GM19324 (cell line): ENCODE measurements around the gene TBC1D16.
"Not testable (repeated sequence)": the region's sequence is repeated elsewhere in the genome, so short reads cannot be mapped to it uniquely, and the experiment has no call there.

Experiments used
- ATAC-seq: cut with Tn5 transposase; IDR thresholded peaks from one replicate; pipeline ENCODE4 v1.9.1; 2021; ENCODE audit warnings: mild to moderate bottlenecking, moderate library complexity; ENCODE audit not compliant: unreplicated experiment, low FRiP score

The TBC1D16 gene

GRCh38 chr17:80053102-80053501 is 17.4 kb upstream of the TBC1D16 start:
- no peak for ATAC-seq

DNA sequence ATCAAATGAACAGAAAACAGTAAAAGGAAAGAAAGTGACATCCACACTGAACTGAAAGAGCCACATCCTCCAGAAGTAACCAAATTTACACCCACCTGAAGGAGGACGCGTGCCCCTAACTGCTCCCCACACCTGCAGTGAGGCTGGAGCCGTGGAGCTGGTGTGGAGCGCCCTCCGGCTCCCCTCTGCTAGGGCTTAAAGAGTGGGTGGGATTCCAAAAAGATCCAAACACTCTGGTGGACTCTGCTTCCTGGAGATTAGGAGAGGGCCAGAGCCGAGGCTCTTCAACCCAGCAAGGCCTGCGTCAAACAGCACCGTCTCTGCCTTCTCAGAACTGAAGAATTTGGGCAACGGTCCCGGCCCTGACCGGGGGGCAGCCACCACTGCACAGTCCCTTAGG is 16.0 kb upstream of the TBC1D16 start:
- ATAC-seq, result no peak

DNA sequence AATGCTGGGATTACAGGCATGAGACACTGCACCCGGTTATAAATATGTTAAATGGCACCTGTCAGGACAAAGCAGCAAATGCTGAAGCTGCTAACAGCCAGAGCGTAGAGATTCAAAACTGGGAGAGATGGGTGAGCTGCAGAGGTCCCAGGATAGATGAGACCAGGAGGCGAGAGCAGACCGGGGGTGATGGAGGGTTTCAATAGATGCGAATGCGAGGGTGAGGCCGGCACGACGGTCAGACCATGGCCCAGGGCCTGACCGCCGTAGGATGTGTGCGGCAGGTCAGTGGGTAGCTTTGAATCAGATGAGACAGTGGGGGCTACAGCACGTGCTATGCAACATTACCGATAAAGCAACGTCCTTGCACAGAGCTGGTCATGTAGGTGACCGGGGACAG is 15.0 kb upstream of the TBC1D16 start:
- no peak for ATAC-seq

DNA sequence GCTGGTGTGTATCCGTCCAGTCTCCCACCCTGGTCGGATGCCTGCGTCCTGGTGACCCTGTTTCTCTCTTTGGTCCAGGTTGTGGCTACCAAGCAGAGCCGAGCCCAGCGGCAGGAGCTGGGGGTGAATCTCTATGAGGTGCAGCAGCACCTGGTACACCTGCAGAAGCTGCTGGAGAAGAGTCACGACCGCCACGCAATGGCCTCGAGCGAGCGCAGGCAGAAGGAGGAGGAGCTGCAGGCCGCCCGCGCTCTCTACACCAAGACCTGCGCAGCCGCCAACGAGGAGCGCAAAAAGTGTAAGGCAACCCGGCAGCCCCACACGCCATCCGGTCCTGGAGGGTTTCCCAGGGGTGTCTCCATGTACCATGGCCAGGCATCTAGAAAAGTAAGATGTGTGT is 14.3 kb upstream of the TBC1D16 start:
- ATAC-seq, result no peak

GRCh38 chr17:80047176-80047575 is 11.5 kb upstream of the TBC1D16 start:
- ATAC-seq, result no peak

GRCh38 chr17:80046709-80047108 is 11.0 kb upstream of the TBC1D16 start:
- ATAC-seq, result not testable (repeated sequence)

GRCh38 chr17:80045703-80046102 is 10.0 kb upstream of the TBC1D16 start:
- no peak for ATAC-seq

GRCh38 chr17:80043963-80044362 is 8.3 kb upstream of the TBC1D16 start:
- no peak for ATAC-seq

GRCh38 chr17:80036715-80037477 is 1.2 kb upstream of the TBC1D16 start:
- no peak for ATAC-seq

GRCh38 chr17:80035937-80036714 is 454 bp upstream of the TBC1D16 start, which contains the start of gene CCDC40:
Gene CCDC40 (plus strand): TSS chr17:80036642. CDS start chr17:80036663, 21 bp downstream.
- peak; percentile 53 for ATAC-seq

- no peak for ATAC-seq
Measured at GRCh38 chr17:80034791-80035686, 633 bp downstream of the TBC1D16 start.

DNA sequence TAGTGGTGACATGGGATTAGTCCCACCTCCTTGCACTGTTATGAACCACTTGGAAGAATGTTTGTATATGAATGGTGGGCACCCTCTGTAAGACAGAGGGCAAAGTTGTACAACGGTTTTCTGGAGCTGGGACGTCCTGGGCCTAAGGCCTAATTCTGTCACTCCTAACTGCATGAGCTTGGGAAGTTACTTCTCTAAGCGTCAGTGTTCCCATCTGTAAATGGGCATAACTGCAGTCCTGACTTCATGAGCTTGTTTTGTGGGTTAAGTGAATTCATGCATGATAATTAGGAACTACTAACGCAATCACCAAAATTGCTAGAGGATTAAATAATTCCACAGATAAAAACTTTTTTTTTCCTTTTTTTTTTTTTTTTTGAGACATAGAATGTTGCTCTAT is 1.8 kb downstream of the TBC1D16 start:
- ATAC-seq, result no peak

DNA sequence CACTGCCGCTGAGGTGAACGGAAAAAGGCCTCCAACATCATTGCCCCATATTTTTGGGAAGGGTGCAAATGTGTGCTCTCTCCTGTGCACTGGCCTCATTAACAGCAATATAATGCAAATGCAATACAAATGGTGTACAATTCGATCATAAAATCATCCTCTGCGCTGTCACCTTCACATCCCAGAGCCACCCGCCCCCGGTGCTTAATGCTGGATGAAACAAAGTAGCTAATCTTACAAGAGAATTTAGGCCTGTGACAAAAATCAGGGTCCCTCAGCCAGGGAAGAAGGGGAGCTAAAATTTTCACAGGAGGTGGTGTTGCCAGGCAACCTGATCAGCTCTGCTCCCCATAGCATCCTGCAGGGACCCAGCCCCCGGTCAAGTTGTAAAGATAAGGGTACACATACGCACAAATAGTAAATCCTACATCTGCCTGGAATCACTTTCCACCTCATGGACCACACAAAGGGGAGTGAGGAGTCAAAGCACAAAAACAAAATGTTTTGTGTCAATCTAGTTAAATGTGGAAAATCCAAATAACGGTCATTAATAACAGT is 3.0 kb downstream of the TBC1D16 start:
- no peak for ATAC-seq

GRCh38 chr17:80031691-80032430 is 3.8 kb downstream of the TBC1D16 start:
- no peak for ATAC-seq

DNA sequence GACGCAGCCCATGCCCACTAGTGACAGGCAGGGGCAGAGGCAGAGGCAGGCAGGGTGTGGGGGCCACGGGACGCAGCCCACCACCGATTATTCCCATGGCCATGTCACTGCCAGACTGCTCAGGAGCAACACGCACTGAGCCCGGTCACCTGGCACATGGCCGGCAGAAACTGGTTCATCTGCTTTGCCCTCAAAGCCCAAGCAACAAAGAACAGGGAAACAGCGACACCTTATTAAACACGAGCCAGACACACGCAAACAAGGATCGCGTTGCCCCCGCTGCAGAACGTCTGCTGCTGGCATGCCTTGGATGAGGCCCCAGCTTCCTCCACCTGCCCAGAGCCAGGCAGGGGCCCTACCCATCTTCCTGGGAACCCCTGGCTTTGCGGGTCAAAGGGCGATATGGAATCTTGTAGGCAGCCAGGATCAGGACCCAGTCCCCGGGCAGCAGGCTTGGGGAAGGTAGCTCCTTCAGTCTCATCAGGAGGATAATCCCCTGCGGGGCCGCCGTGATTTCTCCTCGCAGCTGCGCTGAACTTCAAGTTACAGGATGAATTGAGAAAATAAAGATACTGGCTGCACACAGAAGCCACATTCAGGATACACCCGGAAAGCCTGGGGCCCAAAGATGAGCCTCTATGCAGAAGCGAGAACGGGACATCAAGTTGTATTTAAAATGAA is 4.8 kb downstream of the TBC1D16 start:
- no peak for ATAC-seq

GRCh38 chr17:80029258-80029974 is 6.3 kb downstream of the TBC1D16 start:
- no peak for ATAC-seq

DNA sequence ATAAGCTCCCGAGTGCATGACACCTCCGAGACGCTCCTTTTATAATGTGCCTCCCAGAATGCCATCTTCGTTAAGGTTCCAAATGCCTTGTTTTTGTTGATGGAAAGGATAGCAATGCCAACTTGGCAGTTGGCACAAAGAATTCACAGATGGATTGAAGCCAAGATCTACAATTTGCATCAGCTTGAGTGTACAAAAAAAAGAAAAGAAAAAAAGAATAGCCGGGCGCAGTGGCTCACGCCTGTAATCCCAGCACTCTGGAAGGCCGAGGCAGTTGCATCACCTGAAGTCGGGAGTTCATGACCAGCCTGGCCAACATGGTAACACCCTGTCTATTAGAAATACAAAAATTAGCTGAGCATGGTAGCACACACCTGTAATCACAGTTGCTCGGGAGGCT is 7.6 kb downstream of the TBC1D16 start:
- ATAC-seq, result no peak

- no peak for ATAC-seq
Measured at GRCh38 chr17:80027043-80027435, 8.6 kb downstream of the TBC1D16 start.
